Measurements from ENCODE around the gene MRPL53.
A peak's percentile ranks its signal among the peaks of the same experiment; 100 is the strongest.

The MRPL53 gene

GRCh38 chr2:74472086-74472944, at the start of gene MRPL53:
Gene MRPL53 (minus strand): TSS chr2:74472680. CDS start chr2:74472660, 20 bp downstream.
- peak; percentile 93 for DNase-seq

- DNase-seq: no peak
These were observed 44.2 kb upstream of the MRPL53 start for GRCh38 chr2:74516650-74517049.

GRCh38 chr2:74515981-74516633, 43.6 kb upstream of the MRPL53 start:
- no peak for DNase-seq

- no peak for DNase-seq
These were observed 42.9 kb upstream of the MRPL53 start for GRCh38 chr2:74515271-74515980.

- peak; percentile 20 for DNase-seq
These were observed 42.1 kb upstream of the MRPL53 start, which contains the start of gene TLX2 for GRCh38 chr2:74514368-74515270. Gene TLX2 (plus strand): TSS chr2:74514450. CDS start chr2:74514807, 357 bp downstream.

- DNase-seq: peak; percentile 30
These were observed 41.3 kb upstream of the MRPL53 start for GRCh38 chr2:74513605-74514367.

GRCh38 chr2:74512744-74513604, 40.5 kb upstream of the MRPL53 start:
- peak; percentile 42 for DNase-seq

- no peak for DNase-seq
These were observed 38.9 kb upstream of the MRPL53 start for GRCh38 chr2:74511104-74511989.

- DNase-seq: no peak
These were observed 37.8 kb upstream of the MRPL53 start for GRCh38 chr2:74510272-74510671.

- DNase-seq: peak; percentile 89
These were observed 35.5 kb upstream of the MRPL53 start for GRCh38 chr2:74507926-74508520.

GRCh38 chr2:74507145-74507925, 34.9 kb upstream of the MRPL53 start, which contains the start of gene PCGF1:
Gene PCGF1 (minus strand): TSS chr2:74507695. CDS start chr2:74507668, 27 bp downstream.
- DNase-seq: peak; percentile 99

- no peak for DNase-seq
These were observed 33.2 kb upstream of the MRPL53 start for GRCh38 chr2:74505448-74506246.

- no peak for DNase-seq
These were observed 32.1 kb upstream of the MRPL53 start for GRCh38 chr2:74504591-74504990.

GRCh38 chr2:74503506-74504475, 31.3 kb upstream of the MRPL53 start:
- no peak for DNase-seq

- DNase-seq: no peak
These were observed 30.4 kb upstream of the MRPL53 start for GRCh38 chr2:74502720-74503505.
